HG02840 (cell line): Measurements from ENCODE around the gene CNTN5.
"Not testable (repeated sequence)": the region's sequence is repeated elsewhere in the genome, so short reads cannot be mapped to it uniquely, and the experiment has no call there.

Source experiments
- ATAC-seq: cut with Tn5 transposase; IDR thresholded peaks from one replicate; pipeline ENCODE4 v1.9.1; 2021; ENCODE audit warnings: mild to moderate bottlenecking, moderate library complexity, moderate number of reproducible peaks; ENCODE audit not compliant: unreplicated experiment, low FRiP score

Gene CNTN5

DNA sequence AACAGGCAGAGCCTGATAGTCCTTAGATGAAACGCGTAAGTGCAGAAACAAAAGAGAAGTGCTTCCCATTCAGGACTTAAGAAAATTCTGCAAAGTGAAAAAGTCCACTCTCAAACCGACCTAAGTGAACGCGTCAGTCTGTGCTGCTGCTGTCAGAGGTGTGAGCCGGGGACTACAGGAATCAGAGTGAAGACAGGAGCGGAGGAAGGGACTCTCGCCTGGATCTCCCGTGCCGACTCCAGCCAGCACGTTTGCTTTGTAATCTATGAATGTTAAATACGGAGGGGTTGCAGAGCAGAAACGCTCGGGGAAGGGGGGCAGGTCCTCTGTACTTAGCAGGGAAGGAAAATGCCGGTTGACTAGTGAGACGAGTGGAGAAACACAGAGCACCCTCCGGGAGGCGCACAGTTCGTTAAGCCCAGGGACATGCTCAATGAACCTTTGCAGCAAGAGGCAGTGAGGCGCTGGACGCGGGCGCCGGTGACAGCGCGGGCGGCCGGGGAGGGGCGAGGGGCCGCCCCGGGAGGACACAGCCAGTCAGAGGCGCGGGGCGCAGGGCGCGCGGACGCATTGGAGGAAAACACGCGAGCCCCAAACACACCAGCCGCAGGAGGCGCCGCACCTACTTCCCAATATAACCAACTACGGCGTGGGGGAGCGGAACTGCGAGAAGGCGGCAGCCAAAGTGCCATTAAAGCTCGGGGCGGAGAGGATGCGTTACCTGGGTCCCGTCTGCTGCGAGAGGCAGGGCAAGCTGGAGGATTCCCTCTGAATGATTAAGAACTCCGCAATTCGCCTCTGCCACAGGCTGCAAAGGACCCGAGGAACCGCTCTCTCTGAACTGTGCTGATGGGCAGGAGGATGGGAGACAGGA is at the start of gene CNTN5:
TSS of gene CNTN5 (plus strand) at position 598 of the 874 bp plus-strand sequence.
- no peak for ATAC-seq

GRCh38 chr11:98979205-98979604 is 41.5 kb upstream of the CNTN5 start:
- no peak for ATAC-seq

DNA sequence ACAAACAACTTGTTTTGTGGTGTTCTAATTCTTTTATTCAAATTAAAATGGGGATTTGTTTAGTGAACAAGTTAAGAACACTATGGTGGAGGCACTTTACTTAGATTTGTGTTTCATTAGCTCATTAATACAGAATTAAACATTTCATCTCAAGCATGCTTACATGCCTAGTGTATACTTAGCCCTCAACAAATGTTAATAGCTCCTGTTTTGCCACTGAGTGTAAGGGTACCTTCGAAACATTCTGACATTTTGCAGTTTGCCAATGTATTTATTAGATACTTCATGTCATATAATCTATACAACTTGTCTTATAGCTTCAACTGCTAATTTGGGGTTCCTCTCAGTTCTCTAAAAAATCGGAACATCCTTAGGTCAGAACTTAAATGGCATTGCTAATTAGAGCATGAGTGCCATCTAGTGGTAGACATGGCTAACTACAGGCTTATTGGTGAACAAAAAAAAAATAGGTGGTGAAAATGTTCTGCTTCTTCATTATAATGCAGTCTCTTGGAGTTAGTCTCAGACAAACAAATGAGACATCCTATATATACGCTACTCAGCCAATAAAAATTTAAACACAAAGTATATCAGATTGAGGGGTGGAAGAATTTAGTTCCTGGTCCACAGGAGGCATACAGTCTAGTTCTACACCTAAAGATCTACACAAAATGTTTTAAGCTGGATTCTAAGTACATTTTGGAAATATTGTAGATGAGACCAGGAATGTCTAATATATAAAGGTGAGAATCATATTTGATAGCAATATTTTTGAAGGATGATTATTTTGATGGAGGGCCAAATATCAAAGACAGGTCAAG is 4.9 kb upstream of the CNTN5 start:
- ATAC-seq = no peak

- ATAC-seq = no peak
These were observed 1.1 kb upstream of the CNTN5 start for GRCh38 chr11:99019696-99020095.

DNA sequence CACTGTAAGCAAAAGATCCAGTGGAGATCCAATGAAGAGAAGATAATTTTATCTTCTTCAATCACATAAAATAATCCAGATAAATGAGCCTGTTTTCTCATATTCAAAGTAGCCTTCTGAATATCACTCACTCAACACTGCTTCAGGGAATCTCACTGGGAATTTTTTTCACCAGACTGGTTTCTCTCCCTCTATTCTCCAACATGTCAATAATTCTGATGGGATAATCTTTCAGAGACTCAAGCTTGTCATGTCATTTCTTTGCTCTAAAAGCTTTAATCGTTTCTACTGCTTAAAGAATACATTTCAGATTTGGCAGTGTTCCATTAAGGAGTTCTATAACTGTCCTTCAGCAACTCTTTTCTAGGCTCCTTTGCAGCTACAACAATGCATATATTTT is 16.3 kb downstream of the CNTN5 start:
- ATAC-seq = no peak

GRCh38 chr11:99063331-99063730 is 42.6 kb downstream of the CNTN5 start:
- no peak for ATAC-seq

DNA sequence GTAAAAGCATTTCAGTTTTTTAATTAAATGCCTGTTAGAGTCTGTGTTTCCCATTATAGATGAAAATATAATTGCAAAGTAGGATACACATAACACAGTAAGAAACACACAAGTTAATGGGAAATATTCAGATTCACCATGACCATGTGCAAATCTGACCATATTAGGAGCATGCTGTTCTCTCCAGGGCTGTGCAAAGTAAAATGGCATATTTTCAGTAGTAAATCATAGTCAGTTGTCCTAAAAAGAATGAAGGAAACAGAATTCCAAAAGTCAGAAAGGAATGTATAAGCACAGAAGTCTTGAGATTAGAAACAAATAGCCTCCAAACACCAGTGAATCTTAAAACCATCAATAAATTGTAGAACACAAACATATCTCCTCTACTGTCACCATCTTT is 44.4 kb downstream of the CNTN5 start:
- ATAC-seq = no peak

DNA sequence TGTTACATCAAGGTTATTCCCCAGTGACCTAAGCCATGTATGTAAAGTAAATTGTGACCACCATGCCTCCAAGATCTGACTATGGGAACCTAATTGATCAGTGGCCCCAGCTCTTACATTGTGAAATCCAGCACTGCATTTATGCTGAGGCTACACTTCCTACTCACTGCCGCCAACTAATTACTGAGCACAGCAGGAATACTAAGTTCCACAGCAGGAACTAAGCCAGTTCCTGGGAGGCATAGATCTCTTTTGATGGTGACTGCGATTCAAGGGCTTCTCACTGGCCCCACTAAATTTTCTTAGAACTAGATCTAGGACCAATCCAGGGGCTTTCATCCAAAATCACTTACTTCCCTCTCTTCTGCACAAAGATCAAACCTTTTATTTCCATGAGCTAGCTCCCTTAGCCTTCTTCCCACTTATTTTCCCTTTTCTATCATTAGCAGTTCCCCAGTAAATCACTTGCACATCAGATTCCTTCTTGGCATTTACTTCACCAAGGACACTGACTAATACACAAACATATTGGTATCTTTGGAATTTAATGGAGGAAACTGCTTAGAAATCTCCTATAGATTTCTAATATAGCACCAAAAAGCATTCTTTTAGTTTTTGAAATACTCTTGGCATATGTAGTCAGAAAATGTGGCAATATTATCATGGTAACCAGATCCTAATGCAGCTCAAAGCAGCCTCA is 46.0 kb downstream of the CNTN5 start:
- ATAC-seq = no peak

GRCh38 chr11:99068832-99069231 is 48.1 kb downstream of the CNTN5 start:
- no peak for ATAC-seq

DNA sequence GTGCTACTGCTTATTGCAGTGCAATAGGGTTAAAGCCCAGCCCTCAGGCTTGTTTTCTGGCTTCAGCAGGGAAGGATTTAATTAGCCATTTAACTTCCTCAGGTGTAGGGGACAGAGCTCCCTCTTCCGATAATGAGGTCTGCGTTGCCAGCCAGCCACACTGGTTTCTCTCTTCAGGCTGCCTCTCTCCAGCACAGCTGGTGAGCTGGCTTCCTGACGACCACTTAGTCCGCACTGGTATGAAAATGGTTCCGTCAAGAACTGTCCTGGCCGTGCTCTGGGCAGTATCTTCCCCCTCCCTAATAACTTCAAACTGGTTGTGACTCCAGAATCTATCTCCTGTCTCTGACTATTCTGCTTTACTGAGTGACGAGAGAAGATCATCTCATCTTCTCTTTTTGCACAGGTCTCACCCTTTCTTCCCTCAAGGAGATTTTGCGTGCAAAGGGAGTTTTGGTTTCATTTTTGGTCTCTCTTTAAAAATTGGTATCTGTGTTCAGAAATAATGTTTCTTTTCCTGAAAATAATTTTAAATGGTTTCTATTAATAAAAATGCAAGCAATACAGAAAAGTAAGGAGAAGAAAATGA is 49.2 kb downstream of the CNTN5 start:
- peak; percentile 83 for ATAC-seq

- no peak for ATAC-seq
These were observed 58.8 kb downstream of the CNTN5 start for GRCh38 chr11:99079576-99079975.

DNA sequence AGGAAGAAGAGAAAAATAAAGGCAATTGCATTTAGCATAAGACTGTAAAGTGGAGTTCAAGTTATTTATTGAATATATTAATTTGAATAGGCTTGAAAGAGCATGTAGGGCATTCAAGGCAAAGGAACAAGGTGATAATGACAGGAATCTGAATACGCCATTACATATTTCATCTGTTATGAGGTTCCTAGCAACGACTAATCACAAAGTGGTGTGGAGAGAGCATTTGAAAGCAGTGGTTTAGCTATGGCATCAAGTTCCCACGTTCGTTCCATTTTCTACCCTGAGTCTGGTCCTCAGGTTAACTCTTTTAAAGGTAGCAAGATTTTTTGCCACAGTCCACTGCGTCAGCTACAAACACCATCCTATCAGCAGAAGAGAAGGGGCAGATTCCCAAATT is 59.4 kb downstream of the CNTN5 start:
- ATAC-seq = no peak

DNA sequence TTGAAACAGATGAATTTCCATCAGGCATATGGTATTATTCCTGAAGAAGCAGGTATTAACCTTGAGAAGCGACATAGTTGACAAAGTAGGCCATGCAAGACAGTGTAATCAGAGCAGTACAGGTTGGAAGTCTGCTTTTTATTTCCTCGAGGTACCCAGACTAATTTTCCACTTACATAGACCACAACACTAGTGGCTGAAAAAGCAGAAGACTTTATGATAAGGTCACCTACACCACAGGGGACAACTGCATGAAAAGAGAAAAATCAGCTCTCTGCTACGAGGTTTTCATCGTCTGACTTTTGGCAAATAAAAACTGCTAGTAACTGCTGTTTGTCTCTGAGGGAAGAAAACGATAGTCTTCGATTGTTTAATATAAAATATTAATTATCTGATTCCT is 77.5 kb downstream of the CNTN5 start:
- peak; percentile 12 for ATAC-seq

- peak; percentile 92 for ATAC-seq
These were observed 78.0 kb downstream of the CNTN5 start for GRCh38 chr11:99098751-99099150.

DNA sequence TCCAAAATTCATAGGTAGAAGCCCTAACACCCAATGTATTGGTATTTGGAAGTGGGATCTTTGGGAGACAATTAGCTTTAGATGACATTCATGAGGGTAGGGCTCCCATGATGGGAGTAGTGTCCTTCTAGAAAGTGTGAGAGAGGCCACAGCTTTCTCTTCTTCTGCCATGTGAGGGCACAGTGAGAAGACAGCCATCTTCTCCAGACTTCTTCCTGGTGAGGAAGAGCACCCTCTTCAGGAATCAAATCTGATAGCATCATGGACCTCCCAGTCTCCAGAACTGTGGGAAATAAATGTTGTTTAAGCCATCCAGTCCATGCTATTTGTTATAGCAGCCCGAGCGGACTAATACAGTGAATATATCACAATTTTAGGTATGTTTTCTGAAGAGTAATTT is 96.9 kb downstream of the CNTN5 start:
- ATAC-seq = no peak

DNA sequence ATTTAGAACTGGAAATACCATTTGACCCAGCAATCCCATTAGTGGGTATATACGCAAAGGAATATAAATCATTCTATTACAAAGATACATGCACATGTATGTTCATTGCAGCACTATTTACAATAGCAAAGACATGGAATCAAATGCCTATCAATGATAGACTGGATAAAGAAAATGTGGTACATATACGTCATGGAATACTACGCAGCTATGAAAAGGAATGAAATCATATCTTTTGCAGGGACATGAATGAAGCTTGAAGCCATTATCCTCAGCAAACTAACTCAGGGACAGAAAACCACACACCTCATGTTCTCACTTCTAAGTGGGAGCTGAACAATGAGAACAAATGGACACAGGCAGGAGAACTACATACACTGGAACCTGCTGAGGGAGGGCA is 113.1 kb downstream of the CNTN5 start:
- ATAC-seq = not testable (repeated sequence)

GRCh38 chr11:99135508-99135907 is 114.8 kb downstream of the CNTN5 start:
- ATAC-seq = no peak

GRCh38 chr11:99142237-99142636 is 121.5 kb downstream of the CNTN5 start:
- no peak for ATAC-seq

DNA sequence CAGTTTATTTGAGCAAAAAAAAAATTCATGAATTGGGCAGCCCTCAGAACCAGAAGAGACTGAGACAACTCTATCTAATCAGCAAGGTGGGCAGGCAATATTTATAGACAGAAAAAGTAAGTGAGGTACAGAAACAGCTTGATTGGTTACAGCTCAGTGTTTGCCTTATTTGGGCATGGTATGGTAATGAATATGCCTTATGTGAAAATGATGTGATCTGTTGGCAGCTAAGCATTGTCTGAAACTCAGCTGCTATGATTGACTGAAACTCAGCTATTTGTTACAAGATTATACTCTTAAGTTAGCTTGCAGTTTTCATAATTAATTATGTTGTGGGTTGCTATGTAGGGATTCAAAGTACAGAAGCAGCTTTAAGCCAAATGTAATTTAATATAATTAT is 127.6 kb downstream of the CNTN5 start:
- ATAC-seq = no peak

DNA sequence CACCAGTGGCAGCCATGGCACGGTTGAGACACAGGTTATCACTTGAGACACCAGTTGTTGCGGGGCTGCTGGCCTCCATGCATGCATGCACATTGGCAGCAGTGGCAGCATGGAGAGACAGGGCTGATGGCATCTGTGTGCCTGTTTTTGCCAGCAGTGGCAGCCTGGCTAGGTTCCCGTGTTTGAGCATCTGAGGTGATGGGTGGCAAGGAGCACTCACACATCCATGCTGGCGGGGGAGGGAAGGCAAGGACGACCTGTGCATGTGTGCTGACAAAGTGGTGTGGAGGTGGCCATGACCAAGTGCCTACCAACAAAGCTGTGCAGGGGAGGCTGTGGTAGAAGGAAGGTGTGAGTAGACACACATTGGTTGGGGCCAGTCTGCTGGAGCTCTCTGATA is 133.5 kb downstream of the CNTN5 start:
- no peak for ATAC-seq

- ATAC-seq = no peak
These were observed 139.7 kb downstream of the CNTN5 start for GRCh38 chr11:99160447-99160846.
